Neuronal stem cell (in vitro differentiated cells): ENCODE results near the gene SPATA13.
A peak's percentile ranks its signal among the peaks of the same experiment; 100 is the strongest.

ENCODE experiments used
- DNase-seq: peaks from one replicate; pipeline ENCODE4 v3.0.0-alpha.2; 2013; ENCODE audit warnings: low spot score
- H2AFZ ChIP-seq: one replicate; pipeline ENCODE4 v1.6.1; 2013; ENCODE audit warnings: mild to moderate bottlenecking, low read length, inconsistent platforms
- H2AK5ac ChIP-seq: 2 replicates; pipeline ENCODE4 v1.6.1; 2013; ENCODE audit warnings: low read depth, mild to moderate bottlenecking, inconsistent platforms, low read length, moderate library complexity, mixed read lengths
- H2BK120ac ChIP-seq: 2 replicates; pipeline ENCODE4 v1.6.1; 2013; ENCODE audit warnings: low read depth, mild to moderate bottlenecking, inconsistent platforms, low read length, moderate library complexity, mixed read lengths
- H2BK12ac ChIP-seq: one replicate; pipeline ENCODE4 v1.6.1; 2013; ENCODE audit warnings: low read length, inconsistent platforms
- H2BK15ac ChIP-seq: 2 replicates; pipeline ENCODE4 v1.6.1; 2013; ENCODE audit warnings: mild to moderate bottlenecking, low read length, inconsistent platforms, mixed read lengths
- H2BK5ac ChIP-seq: one replicate; pipeline ENCODE4 v1.6.1; 2013; ENCODE audit warnings: inconsistent platforms, mild to moderate bottlenecking, low read length, moderate library complexity
- H3K14ac ChIP-seq: one replicate; pipeline ENCODE4 v1.6.1; 2013; ENCODE audit warnings: low read length, inconsistent platforms
- H3K18ac ChIP-seq: 2 replicates; pipeline ENCODE4 v1.6.1; 2013; ENCODE audit warnings: low read length, inconsistent platforms
- H3K23ac ChIP-seq: 2 replicates; pipeline ENCODE4 v1.6.1; 2013; ENCODE audit warnings: low read depth, mild to moderate bottlenecking, mixed read lengths, low read length, inconsistent platforms; ENCODE audit not compliant: poor library complexity
- H3K27ac ChIP-seq: replicated peaks from 3 replicates; pipeline ENCODE4 v1.5.1; 2013; ENCODE audit warnings: low read length, inconsistent platforms
- H3K27me3 ChIP-seq, 3 experiments: 2 replicates each; pipeline ENCODE4 v1.6.1; 2013; ENCODE audit warnings: low read length in 3 of 3, mild to moderate bottlenecking in 2 of 3, inconsistent platforms in 1 of 3, low read depth in 1 of 3, mixed read lengths in 1 of 3, moderate library complexity in 1 of 3; ENCODE audit not compliant: control insufficient read depth in 3 of 3, insufficient read depth in 3 of 3
- H3K36me3 ChIP-seq, 2 donors: replicated peaks in 1 of 2; 2 replicates each; pipeline ENCODE4 v1.6.1; 2013; ENCODE audit warnings: low read length in 2 of 2; ENCODE audit not compliant: control insufficient read depth in 2 of 2, insufficient read depth in 2 of 2
- H3K4ac ChIP-seq: 2 replicates; pipeline ENCODE4 v1.6.1; 2013; ENCODE audit warnings: inconsistent platforms, mild to moderate bottlenecking, low read length, moderate library complexity
- H3K4me1 ChIP-seq, 2 donors: 1 replicate in 1 of 2; 2 replicates in 1 of 2; pipeline ENCODE4 v1.6.1; 2013; ENCODE audit warnings: low read length in 2 of 2, low read depth in 1 of 2; ENCODE audit not compliant: control insufficient read depth in 2 of 2, insufficient read depth in 1 of 2
- H3K4me2 ChIP-seq: one replicate; pipeline ENCODE4 v1.6.1; 2013; ENCODE audit warnings: mild to moderate bottlenecking, low read length, inconsistent platforms; ENCODE audit not compliant: insufficient read depth, poor library complexity, severe bottlenecking
- H3K4me3 ChIP-seq, 2 donors: 2 replicates each; pipeline ENCODE4 v1.5.1; 2013; ENCODE audit warnings: low read length in 2 of 2, mild to moderate bottlenecking in 2 of 2, inconsistent platforms in 1 of 2, moderate library complexity in 1 of 2
- H3K79me1 ChIP-seq: one replicate; pipeline ENCODE4 v1.6.1; 2013; ENCODE audit warnings: low read depth, mild to moderate bottlenecking, inconsistent platforms, low read length, moderate library complexity
- H3K9ac ChIP-seq: one replicate; pipeline ENCODE4 v1.6.1; 2013; ENCODE audit warnings: mild to moderate bottlenecking, low read depth, low read length, inconsistent platforms; ENCODE audit not compliant: poor library complexity
- H3K9me3 ChIP-seq, 2 donors: replicated peaks in 1 of 2; 2 replicates each; pipeline versions ENCODE3 to v1.6.1; 2013; ENCODE audit warnings: low read length in 2 of 2, mild to moderate bottlenecking in 2 of 2, inconsistent platforms in 1 of 2, low read depth in 1 of 2, mixed read lengths in 1 of 2, moderate library complexity in 1 of 2; ENCODE audit not compliant: control insufficient read depth in 2 of 2, insufficient read depth in 1 of 2
- H4K8ac ChIP-seq: one replicate; pipeline ENCODE4 v1.6.1; 2013; ENCODE audit warnings: low read depth, mild to moderate bottlenecking, inconsistent platforms, low read length, moderate library complexity
- H4K91ac ChIP-seq: one replicate; pipeline ENCODE4 v1.6.1; 2013; ENCODE audit warnings: low read length, low read depth, mild to moderate bottlenecking, inconsistent platforms; ENCODE audit not compliant: poor library complexity
- WGBS, 2 donors: extraction: QIAGEN DNeasy Blood & Tissue Kit; methylation state at CpG; one replicate each; pipeline ENCODE4 v1.1.7; 2013; ENCODE audit warnings: missing lambda C conversion rate in 2 of 2, mixed read lengths in 1 of 2; ENCODE audit not compliant: insufficient read length in 2 of 2, insufficient replicate concordance in 1 of 2; ENCODE audit errors: extremely low coverage in 2 of 2; 5-methylcytosine and 5-hydroxymethylcytosine counted together

The SPATA13 gene

GRCh38 chr13:24299488-24300114 lies 139.1 kb downstream of the SPATA13 start:
- no peaks in the 10 kb centered on the region for H3K27me3 ChIP-seq
- H3K4me1 ChIP-seq = no peaks in the 10 kb centered on the region
- no peak overlapping the region for H4K91ac ChIP-seq
- H3K4ac ChIP-seq = no peak overlapping the region
- H3K23ac ChIP-seq = no peak overlapping the region
- H3K79me1 ChIP-seq = no peaks in the 10 kb centered on the region
- H2BK12ac ChIP-seq = no peak overlapping the region
- H3K9me3 ChIP-seq = no peaks in the 10 kb centered on the region
- H3K9ac ChIP-seq = peak overlapping the region; percentile 71
- no peak overlapping the region for H2BK15ac ChIP-seq
- H3K4me3 ChIP-seq = no peak overlapping the region
- no peak overlapping the region for H4K8ac ChIP-seq
- H3K27ac ChIP-seq = no peak overlapping the region
- WGBS, 2 donors = no CpG with 5 or more reads among the region's 16 CpGs
- H2BK120ac ChIP-seq = no peak overlapping the region
- no peak for DNase-seq
- no peak overlapping the region for H2BK5ac ChIP-seq
- H2AFZ ChIP-seq = no peak overlapping the region
- peaks cover 38 to 99% of the 10 kb centered on the region in 2 donors for H3K36me3 ChIP-seq
- no peak overlapping the region for H2AK5ac ChIP-seq
- no peak overlapping the region for H3K18ac ChIP-seq
- no peak overlapping the region for H3K4me2 ChIP-seq
- peak overlapping the region; percentile 1 for H3K14ac ChIP-seq

DNA sequence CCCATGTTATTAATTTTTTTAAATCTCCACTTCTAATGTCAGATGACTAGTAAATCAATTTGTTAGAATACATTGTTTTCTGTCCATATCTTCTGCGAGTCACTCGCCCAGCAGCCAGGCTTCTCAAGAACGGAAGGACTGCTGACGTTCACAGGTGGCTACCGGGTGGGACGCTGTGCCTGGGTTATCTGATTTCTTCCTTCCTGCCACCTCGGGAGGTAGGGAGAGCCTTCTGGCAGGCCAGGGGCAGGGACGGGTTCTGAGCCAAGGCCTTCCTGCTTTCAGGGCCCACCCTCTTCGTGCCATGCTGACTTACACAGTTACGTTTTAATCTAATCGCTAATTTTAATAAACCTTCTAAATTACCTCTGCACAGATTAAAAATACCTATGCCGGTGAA lies 140.9 kb downstream of the SPATA13 start:
- Histone ChIP-seq H2BK15ac (no peak overlapping the region), H3K23ac (no peak overlapping the region), H3K14ac (no peak overlapping the region), H3K27me3 (no peaks in the 10 kb centered on the region), H2BK5ac (no peak overlapping the region), H3K36me3 (peaks cover 37 to 99% of the 10 kb centered on the region in 2 donors), H3K18ac (no peak overlapping the region), H3K4me2 (no peak overlapping the region), H3K4me1 (no peaks in the 10 kb centered on the region), H3K27ac (no peak overlapping the region), H4K91ac (no peak overlapping the region), H2AK5ac (no peak overlapping the region), H2AFZ (no peak overlapping the region), H3K9ac (no peak overlapping the region), H3K9me3 (no peaks in the 10 kb centered on the region), H3K4me3 (no peak overlapping the region), H4K8ac (no peak overlapping the region), H2BK12ac (no peak overlapping the region), H3K4ac (no peak overlapping the region), H2BK120ac (no peak overlapping the region), H3K79me1 (no peaks in the 10 kb centered on the region)
- WGBS, 2 donors = 100% methylated on average over 2 of the region's 12 CpGs; no CpG with 5 or more reads in 1 of the 2 donors
- DNase-seq = no peak

GRCh38 chr13:24301911-24302310 lies 141.4 kb downstream of the SPATA13 start:
- H2AFZ ChIP-seq = no peak overlapping the region
- no peak overlapping the region for H3K4me2 ChIP-seq
- no peak for DNase-seq
- H2BK5ac ChIP-seq = no peak overlapping the region
- no peak overlapping the region for H2BK120ac ChIP-seq
- no peak overlapping the region for H3K4me3 ChIP-seq
- H3K4ac ChIP-seq = no peak overlapping the region
- peaks cover 37 to 98% of the 10 kb centered on the region in 2 donors for H3K36me3 ChIP-seq
- H3K23ac ChIP-seq = no peak overlapping the region
- H3K14ac ChIP-seq = no peak overlapping the region
- H2BK15ac ChIP-seq = no peak overlapping the region
- no peak overlapping the region for H2BK12ac ChIP-seq
- no peaks in the 10 kb centered on the region for H3K79me1 ChIP-seq
- H4K91ac ChIP-seq = no peak overlapping the region
- H3K9ac ChIP-seq = no peak overlapping the region
- no peak overlapping the region for H3K27ac ChIP-seq
- H3K4me1 ChIP-seq = no peaks in the 10 kb centered on the region
- WGBS, 2 donors = no CpG with 5 or more reads among the region's 7 CpGs
- H2AK5ac ChIP-seq = no peak overlapping the region
- no peak overlapping the region for H3K18ac ChIP-seq
- H4K8ac ChIP-seq = no peak overlapping the region
- H3K9me3 ChIP-seq = no peaks in the 10 kb centered on the region
- H3K27me3 ChIP-seq = no peaks in the 10 kb centered on the region

DNA sequence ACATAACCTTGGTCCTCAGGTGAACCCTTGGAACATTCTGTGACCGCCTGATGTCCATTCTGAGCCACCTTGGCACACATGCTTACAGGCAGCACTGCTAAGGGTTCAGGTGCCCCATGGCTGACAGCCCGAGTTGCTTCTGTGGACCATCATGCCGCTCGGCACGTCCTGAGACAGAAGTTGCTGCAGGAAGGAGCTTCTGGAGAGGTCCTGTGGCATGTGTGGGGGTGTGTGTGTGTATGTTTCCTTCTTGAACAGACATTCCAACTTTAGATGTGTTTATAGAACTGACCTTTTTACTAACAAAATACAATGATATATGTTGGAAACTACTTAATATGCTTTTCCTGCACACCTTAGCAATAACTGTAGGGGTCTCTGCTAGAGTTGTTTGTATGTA lies 144.1 kb downstream of the SPATA13 start:
- Histone ChIP-seq H2BK12ac (no peak overlapping the region), H3K79me1 (peaks cover 2% of the 10 kb centered on the region), H3K36me3 (peaks cover 19 to 76% of the 10 kb centered on the region in 2 donors), H2BK5ac (no peak overlapping the region), H4K91ac (no peak overlapping the region), H3K9ac (no peak overlapping the region), H3K23ac (no peak overlapping the region), H3K4ac (no peak overlapping the region), H2BK120ac (no peak overlapping the region), H3K4me1 (peaks cover 0 to 1% of the 10 kb centered on the region in 2 donors), H3K27ac (no peak overlapping the region), H3K4me3 (no peak overlapping the region), H2BK15ac (no peak overlapping the region), H2AFZ (no peak overlapping the region), H3K18ac (no peak overlapping the region), H2AK5ac (no peak overlapping the region), H3K4me2 (no peak overlapping the region), H3K14ac (peak overlapping the region; percentile 27), H4K8ac (no peak overlapping the region), H3K27me3 (no peaks in the 10 kb centered on the region), H3K9me3 (no peaks in the 10 kb centered on the region)
- no CpG with 5 or more reads among the region's 5 CpGs for WGBS, 2 donors
- no peak for DNase-seq
